ENCODE results near the gene IFT81.

DNA sequence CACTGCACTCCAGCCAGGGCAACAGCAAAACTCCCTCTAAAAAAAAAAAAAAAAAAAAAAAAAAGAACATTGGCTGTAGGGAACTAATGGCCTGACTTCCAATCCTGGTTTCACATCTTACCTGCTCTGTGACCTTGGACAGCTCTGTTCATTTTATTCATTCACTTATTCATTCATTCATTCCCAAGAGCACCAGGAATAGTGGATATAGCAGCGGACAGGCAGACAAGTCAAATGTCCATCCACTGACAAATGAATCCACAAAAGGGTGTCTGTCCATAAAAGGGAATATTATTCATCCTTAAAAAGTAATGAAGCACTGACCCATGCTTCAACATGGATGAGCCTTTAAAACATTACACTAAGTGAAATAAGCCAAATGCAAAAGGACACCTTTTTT, 48.3 kb upstream of the IFT81 start:
- TF ChIP-seq ZNF274 (IDR thresholded peaks at IDR 0.05; ENCODE audit: low read depth, low read length): no peak
- no peak for TF ChIP-seq YY1 (IDR thresholded peaks at IDR 0.05; ENCODE audit: insufficient read depth, insufficient read length)
